ENCODE measurements around the gene HOXA5. TPM values are rescaled to one million over a fixed set of nuclear protein-coding genes. Genes with fewer than 3 reads are reported as not detected.

The HOXA5 gene
- total RNA-seq: 10.3 and 26.0 TPM in 2 replicates

GRCh38 chr7:27143023-27143949 is at the start of gene HOXA5:
HOXA5 (minus strand) TSS chr7:27143681; CDS start chr7:27143607, 74 bp downstream.

DNA sequence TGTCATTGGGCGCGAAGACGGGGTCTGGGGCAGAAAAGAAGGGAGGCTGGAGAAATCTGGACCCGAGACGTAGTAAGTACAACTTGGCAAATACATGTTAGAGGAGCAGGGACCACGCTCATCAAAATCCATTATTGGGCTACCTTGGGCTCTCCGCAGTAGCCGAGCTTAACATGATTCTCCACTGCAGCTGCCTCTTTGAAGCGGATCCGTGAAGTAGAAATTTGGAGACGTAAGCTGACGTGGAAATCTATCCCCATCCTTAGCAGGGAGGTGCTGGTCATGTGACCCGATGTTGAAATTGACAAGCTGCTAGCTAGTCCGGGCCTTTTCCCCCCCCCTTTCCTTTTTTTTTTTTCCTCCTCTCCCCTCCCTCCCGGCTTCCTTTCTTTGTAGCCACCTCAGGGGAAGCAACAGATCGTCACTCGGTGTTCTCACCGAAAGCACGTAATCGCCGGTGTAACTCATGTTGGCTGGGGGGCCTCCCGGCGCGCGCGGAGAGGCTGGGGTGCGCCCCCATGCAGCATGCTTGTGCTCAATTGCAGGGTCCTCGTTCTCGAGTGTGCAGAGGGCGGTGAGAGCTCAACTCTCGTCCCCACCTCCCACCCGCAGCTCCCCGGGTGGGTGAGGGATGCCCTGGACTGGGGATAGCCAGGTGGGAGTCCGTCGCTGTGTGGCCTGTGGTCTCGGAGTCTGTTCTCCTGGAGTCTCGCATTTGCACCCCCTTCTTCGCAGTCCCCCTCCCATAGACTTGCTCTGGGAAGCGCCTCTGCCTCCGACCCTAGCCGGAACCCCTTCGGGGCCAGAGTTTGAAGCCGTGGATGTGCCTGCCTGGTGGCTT is 41.8 kb upstream of the HOXA5 start, which contains the start of gene HOXA11:
Gene HOXA11 (minus strand): TSS at position 220 of the 841 bp plus-strand sequence. CDS start 88 bp downstream, at position 132.

DNA sequence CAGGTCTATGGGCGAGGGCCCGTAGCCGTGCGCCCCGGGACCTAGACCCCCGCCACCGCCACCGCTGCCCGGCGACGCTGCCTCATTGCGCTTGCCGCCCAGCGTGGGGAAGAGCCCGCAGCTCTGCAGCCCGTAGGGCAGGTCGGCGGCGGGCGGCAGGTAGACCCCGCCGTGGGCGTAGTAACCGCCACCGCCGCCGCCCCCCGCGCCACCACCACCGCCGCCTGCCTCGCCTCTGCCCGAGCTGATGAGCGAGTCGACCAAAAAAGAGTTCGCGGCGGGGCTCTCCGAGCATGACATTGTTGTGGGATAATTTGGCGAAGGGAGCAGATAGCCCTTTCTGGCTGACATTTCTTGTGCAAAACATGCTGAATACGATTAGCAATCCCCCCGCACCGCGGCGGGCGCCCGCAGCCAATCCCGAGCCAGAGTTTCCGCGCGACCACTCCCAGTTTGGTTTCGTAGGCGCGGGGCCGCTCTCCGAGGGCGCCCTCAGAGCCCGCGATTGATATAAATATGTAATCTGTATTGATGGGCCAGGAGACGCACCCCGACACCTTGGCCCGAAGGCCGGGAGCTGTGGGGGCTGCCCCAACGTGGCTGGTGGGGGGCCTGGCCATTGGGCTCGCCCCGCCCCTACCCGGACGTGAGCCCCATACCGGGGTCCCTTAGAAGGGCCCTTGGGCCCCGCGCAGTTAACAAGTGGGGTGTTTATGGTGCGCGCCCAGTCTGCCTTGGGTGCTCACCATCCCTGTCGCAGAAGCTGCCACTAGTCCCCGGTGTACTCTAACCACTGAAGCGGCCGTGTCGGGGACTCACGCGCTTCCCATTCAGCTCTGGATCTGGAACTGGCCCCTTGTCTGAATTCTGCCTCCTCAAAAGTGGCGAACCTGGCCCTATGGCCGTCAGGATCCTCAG is 30.7 kb upstream of the HOXA5 start, which contains the start of gene HOXA10:
Gene HOXA10 (minus strand): TSS at position 365 of the 918 bp plus-strand sequence. CDS start 14 bp downstream, at position 351.

DNA sequence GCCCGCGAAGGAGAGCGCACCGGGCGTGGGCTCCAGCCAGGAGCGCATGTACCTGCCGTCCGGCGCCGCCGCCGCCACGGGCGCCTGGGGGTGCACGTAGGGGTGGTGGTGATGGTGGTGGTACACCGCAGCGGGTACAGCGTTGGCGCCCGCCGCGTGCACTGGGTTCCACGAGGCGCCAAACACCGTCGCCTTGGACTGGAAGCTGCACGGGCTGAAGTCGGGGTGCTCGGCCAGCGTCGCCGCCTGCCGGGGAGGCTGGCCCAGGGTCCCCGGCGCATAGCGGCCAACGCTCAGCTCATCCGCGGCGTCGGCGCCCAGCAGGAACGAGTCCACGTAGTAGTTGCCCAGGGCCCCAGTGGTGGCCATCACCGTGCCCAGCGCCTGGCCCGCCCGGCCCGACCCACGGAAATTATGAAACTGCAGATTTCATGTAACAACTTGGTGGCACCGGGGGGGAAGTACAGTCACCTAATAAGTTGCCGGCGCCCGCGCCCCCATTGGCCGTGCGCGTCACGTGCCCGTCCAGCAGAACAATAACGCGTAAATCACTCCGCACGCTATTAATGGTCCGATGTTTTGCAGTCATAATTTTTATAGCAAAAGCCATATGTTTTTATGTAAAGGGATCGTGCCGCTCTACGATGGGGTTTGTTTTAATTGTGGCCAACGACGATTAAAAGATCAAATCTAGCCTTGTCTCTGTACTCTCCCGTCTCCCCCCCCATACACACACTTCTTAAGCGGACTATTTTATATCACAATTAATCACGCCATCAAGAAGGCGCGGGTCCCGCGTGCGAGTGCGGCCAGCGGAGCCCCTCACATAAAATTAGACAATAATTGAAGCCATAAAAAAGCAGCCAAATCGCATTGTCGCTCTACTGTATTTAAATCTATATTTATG is 21.9 kb upstream of the HOXA5 start, which contains the start of gene HOXA9:
Gene HOXA9 (minus strand): TSS at position 449 of the 907 bp plus-strand sequence. CDS start 80 bp downstream, at position 369.

GRCh38 chr7:27156508-27156898 is 13.0 kb upstream of the HOXA5 start, which contains the start of gene HOXA7:
HOXA7 (minus strand) TSS chr7:27156675; CDS start chr7:27156545, 130 bp downstream.

GRCh38 chr7:27151931-27152815 is 8.7 kb upstream of the HOXA5 start, which contains the start of gene HOXA3:
HOXA3 (minus strand) TSS chr7:27152583; CDS start chr7:27110640, 41,943 bp downstream.

DNA sequence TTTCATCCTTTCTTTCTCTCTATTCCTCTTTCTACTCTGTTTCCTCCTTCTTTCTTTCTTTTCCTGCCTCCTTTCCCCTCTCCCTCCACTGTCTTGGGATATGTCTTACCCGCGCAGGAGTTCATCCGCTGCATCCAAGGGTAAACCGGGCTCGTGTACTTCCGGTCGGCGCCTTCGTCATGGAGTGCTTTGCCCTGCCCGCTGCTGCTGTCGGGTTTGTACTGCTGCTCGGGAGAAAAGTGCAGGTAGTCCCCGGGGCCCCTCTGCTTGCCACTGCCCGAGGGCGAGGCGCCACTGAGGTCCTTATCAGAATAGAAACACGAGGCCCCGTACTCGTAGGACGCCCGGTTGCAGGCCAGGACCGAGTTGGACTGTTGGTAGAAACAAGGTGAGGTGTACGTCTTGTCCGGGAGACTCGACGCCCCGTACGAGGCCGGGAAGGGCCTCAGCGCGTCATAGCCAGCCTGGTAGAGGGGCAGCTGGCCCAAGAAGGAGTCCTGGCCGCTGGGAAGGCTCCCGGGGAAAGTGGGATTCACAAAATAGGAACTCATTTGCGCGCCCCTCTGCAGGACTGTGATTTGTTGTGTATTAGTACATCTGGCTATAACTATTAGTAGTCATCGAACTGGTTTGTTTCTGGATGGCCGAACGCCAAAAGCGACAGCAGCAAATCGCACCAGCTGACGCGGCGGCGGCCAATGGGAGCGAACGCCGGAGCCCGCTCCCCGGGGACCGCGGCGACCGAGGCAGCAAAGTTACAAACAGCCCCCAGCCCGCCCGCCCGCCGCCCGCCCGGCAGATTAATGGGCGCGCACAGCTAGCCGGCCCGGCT is 3.9 kb upstream of the HOXA5 start, which contains the start of gene HOXA6:
Gene HOXA6 (minus strand): TSS at position 576 of the 832 bp plus-strand sequence. CDS start 25 bp downstream, at position 551.

GRCh38 chr7:27130540-27131389 is 12.7 kb downstream of the HOXA5 start, which contains the start of gene HOXA4:
HOXA4 (minus strand) TSS chr7:27130757; CDS start chr7:27130733, 24 bp downstream.

DNA sequence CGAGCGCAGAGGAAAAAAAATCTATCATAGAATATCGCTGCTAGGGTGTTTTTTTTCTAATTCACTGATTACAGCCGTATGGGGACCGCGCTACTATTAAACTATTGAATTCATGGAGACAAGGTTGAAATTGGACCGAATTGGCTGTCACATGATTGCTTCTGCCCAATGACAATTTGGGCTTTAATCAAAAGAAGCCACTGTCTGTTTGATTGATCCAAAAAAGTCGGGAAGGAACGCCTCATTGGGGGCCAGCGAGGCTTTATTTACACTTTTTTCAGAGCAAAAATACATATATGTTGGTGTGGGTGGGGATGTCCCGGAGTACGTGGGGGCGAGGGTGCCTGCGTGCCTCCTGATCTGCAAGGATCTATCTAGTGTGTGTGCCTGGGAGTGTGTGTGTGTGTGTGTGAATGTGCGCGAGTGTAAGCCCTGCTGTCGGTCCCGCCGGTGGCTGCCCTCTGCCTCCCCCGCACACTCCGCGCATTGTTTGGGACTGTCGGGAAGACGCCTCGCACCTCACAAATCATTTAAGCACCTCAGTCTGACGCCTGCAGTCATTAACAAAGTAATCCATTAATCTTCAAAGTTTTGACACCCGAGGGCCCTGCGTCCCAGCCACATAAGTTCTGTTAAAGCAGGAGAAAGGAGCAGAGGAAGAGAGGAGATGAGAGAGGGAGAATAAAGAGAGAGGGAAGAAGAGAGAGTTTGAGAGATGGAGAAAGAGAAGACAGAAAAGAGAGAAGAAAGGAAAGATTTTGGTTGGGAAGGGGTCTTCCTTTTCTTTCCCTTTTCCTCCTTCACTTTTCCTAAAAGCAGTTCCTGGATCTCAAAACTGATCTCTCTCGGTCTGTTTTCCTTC is 40.7 kb downstream of the HOXA5 start, which contains the start of gene HOXA2:
Gene HOXA2 (minus strand): TSS at position 103 of the 862 bp plus-strand sequence. CDS start 183 bp downstream, outside the sequence.

DNA sequence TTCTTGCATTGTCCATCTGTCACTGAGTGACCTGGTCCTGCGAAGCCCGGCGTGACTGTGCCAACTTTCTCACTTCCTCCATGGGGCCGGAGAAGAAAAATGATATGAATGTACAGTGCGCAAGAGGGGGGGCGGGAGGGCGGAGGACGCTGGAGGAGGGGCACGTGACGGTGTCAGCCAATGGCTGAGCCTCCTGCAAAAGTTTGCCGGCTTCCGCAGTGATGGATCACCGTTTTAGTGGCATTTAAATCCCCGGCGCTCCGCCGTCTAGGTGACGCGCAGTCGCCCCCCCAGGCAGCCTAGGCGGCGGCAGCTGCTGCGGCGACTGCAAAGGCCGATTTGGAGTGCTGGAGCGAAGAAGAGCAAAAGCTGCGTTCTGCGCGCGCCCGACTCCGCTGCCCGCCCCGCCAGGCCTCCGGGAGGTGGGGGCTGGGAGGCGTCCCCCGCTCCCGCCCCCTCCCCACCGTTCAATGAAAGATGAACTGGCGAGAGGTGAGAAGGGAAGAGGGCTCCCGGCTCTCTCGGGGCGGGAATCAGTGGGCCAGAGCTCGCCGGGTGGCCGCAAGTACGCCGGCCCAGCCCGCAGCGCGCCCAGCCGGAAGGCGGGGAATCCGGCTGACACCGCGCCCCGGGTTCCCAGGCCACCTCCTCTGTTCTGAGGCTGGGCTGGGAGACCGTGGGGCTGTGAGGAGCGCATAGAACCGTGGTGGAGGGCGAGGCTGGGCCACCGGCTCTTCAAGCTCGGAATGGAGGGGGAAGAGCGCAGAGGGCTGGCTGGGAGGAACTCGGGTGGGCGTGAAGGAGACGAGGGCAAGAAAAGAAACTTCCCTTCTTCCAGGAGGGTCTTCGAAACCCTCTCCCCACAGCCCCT is 47.3 kb downstream of the HOXA5 start, which contains the start of gene HOXA1:
Gene HOXA1 (minus strand): TSS at position 104 of the 871 bp plus-strand sequence. CDS start 88 bp downstream, at position 16.

Other genes with a start within 250 kb of the HOXA5 start
- 0.17 and 0.63 TPM in 2 replicates for gene HOXA1, start 47.7 kb downstream of the HOXA5 start, total RNA-seq
- 0.43 and 1.3 TPM in 2 replicates for gene HOXA2, start 41.0 kb downstream of the HOXA5 start, total RNA-seq
- 0.34 and 0.47 TPM in 2 replicates for gene HOXA4, start 12.9 kb downstream of the HOXA5 start, total RNA-seq
- gene HOXA6, start 4.1 kb upstream of the HOXA5 start, total RNA-seq: 0.09 and 0.16 TPM in 2 replicates
- 1.3 and 2.4 TPM in 2 replicates for gene HOXA3, start 8.9 kb upstream of the HOXA5 start, total RNA-seq
- under 0.01 TPM in 1 of 2 replicates, not detected in the other for gene HOXA7, start 13.0 kb upstream of the HOXA5 start, total RNA-seq
- gene HOXA9, start 21.9 kb upstream of the HOXA5 start, total RNA-seq: not detected in 2 replicates
- gene HOXA10, start 30.6 kb upstream of the HOXA5 start, total RNA-seq: under 0.01 TPM in 1 of 2 replicates, not detected in the other
- 0.16 TPM in 1 of 2 replicates, not detected in the other for gene HOXA11, start 41.6 kb upstream of the HOXA5 start, total RNA-seq
- not detected in 2 replicates for gene HOXA13, start 56.4 kb upstream of the HOXA5 start, total RNA-seq
- not detected in 2 replicates for gene EVX1, start 99.1 kb upstream of the HOXA5 start, total RNA-seq